Midbrain (tissue), 1 donor: Measurements from ENCODE around the gene DCAF15.

Experiments
- DNase-seq: peaks from one replicate; lab custom pipeline; 2025; lab: John Stamatoyannopoulos, UW

The DCAF15 gene

DNA sequence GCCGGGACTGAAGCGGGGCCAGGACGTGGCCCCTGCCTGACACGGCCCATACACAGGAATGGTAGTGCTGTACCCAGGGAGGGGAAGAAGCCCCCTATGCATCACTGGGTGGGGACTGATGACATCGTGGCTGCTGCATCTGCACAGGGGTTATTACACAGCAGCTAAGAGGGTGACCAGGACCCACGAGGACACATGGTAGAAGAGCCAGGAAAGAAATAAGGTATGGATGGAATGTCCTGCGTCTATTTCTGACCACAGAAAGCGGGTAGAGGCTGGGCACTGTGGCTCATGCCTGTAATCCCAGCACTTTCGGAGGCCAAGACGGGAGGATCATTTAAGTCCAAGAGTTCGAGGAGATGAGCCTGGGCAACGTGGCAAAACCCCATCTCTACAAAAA lies 24.1 kb downstream of the DCAF15 start:
- DNase-seq = no peak

DNA sequence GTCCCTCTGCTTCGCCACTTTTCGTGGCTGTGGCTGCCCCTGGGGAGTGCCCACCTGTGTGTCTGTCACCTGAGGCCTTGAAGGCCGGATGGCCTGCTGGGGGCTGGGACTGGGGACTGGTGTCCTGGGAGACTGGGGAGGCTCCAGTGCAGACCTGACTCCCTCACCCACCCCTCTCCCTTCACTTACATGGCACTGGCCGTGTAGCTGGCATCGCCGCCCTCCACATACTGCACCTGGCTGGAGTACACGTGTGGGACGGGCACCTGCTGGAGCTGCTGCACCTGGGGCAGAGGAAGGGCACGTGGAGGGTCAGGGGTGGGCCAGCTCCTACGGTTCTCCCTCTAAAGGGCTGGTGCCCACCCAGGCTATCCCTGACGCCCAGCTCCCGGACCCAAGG lies 25.5 kb downstream of the DCAF15 start:
- no peak for DNase-seq

DNA sequence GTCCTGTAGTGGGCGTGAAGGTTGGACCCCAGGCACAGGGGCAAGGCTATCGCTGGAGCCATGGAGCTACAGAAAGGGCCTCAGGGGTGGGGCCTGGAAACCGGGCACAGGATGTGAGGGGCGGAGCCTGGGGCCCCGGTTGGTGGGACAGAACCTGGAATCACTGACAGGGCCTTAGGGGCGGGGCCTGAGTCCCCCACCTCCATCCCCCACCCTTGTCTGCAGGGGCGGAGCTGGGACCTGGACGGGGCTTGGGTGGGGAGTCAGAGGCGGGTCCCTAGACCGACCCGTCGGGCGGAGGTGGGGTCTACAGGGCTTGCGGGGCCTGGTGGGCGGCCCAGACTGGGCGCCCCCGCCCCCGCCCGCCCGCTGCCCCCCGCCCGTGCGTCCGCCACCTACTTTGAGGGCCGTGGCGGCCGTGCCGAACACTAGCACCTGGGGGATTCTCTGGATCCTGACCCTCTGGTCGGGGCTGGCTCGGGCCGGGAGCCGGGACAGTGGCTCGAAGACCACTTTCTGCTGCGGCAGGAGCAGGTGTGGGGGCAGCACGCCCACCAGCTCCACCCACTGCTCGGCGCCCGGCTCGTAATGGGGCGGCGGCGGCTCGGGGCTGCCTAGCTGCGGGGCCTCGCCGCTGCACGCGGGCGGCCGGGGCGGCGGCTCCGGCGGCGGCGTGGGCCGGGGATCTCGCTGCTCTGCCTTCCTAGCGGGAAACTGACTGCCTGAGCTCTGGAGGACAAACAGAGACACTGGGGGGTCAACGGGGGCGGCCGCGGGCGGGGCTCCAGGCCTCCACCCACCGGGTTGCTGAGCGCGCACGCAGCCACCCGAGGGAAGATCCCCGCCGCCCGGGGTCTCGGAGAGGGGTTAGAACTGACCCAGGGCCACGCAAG lies 26.3 kb downstream of the DCAF15 start:
- DNase-seq = peak; percentile 24

DNA sequence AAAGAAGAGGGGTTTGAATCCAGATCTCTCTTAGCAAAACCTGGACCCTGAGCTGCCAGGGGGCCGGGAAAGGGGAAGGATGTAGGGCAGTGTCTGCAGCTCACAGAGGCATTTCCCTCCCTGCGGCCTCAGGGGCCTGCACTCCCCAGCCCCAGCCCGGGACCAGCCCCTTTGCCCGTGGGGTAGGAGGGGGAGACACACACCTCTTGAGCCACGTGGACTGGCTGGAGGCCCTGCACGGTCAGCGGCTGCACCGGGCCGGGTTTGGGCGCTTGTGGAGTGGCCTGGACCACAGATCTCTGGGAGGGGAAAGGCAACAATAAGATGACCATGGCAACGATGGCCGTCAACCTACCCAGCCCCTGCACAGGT lies 26.9 kb downstream of the DCAF15 start:
- no peak for DNase-seq

DNA sequence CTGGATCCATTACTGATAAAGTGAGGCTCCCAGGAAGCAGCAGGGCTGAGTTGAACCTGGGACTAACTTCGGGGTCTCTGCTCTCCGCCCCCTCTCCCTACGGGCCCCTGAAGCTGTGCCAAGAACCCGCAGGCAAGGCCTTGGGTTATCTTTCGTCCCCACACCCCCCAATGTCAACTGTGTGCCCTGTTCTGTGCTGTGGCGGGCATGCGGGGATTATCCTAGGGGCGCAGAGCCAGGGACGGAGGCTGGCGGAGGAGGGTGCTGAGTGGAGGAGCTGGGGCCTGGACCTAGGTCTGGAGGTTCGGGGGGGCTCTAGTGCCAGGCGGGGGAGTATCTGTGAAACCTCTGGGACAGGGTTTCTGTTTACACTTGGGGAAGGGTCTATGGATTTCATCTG lies 27.4 kb downstream of the DCAF15 start:
- no peak for DNase-seq

DNA sequence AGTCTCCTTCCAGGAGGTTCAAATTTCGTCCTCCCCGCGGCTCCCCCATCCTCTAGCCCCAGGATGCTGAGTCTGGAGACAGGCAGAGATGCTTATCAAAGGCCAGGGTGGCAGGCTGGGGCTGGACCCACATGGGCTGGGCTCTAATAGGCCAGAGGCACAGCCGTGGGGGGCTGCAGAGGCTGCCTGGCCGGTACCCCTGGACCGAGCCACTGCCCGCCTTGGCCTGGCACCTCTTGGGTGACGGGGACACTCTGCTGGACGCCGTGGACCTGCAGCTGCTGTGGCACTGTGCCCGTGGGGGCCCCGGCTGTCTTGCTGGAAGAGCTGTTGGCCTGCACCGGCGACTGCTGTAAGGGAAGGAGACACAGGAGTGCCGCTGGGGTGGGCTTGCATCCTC lies 28.0 kb downstream of the DCAF15 start:
- no peak for DNase-seq

GRCh38 chr19:13981021-13981420 lies 28.7 kb downstream of the DCAF15 start:
- no peak for DNase-seq

GRCh38 chr19:13981467-13981866 lies 29.2 kb downstream of the DCAF15 start:
- DNase-seq = no peak

- no peak for DNase-seq
Observed at GRCh38 chr19:13981988-13982501, 29.7 kb downstream of the DCAF15 start.

- no peak for DNase-seq
Observed at GRCh38 chr19:13982773-13983172, 30.5 kb downstream of the DCAF15 start.

DNA sequence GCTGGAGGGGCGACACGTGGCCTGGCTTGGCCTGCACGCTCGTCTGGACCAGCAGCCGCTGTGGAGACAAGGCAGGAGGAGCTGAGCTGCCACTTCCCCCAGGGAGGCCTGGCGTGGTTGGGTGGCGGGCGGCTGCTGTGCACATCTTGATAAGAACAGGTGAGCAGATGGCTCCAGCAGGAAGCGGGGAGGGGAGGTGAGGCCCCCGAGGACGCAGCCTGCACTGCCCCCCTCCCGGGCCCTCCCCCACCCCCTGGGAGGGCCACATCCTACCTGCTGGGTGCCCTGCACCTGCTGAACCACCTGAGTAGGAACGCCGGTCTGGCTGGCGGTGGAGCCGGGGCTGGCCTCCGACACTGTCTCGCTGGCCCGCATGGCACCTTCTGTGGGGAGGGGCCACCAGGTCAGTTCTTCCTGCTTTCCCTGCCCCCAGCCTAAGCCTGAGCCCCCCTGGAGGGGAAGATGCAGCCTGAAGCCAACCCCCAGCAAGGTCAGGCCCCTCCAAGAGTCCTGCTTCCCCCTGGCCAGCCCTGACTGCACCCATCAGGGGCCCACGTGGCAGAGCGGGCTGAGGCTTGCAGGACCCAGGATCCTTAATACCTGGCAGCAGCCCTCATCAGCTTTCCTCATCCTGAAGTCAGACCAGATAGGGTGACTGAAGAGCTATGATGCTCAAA lies 31.0 kb downstream of the DCAF15 start:
- DNase-seq = no peak

GRCh38 chr19:13984186-13984585 lies 31.9 kb downstream of the DCAF15 start:
- no peak for DNase-seq

GRCh38 chr19:13984875-13985741 lies 32.8 kb downstream of the DCAF15 start:
- DNase-seq = no peak

- no peak for DNase-seq
Observed at GRCh38 chr19:13985771-13986347, 33.5 kb downstream of the DCAF15 start.

GRCh38 chr19:13986348-13986904 lies 34.1 kb downstream of the DCAF15 start:
- peak; percentile 56 for DNase-seq

GRCh38 chr19:13987101-13987890 lies 35.0 kb downstream of the DCAF15 start:
- DNase-seq = peak; percentile 56

- DNase-seq = no peak
Observed at GRCh38 chr19:13989487-13989886, 37.2 kb downstream of the DCAF15 start.

- no peak for DNase-seq
Observed at GRCh38 chr19:13990085-13990484, 37.8 kb downstream of the DCAF15 start.

- no peak for DNase-seq
Observed at GRCh38 chr19:13992025-13992424, 39.7 kb downstream of the DCAF15 start.

- no peak for DNase-seq
Observed at GRCh38 chr19:13993590-13994300, 41.4 kb downstream of the DCAF15 start.
